Stimulated activated CD8-positive, alpha-beta memory T cell treated with anti-CD3 and anti-CD28 coated beads, Interleukin-2, amount 100 ng/mL, for 1 hour (primary cell): ENCODE measurements around the gene PRR11.
"Not testable (repeated sequence)": the region's sequence is repeated elsewhere in the genome, so short reads cannot be mapped to it uniquely, and the experiment has no call there.

Experiments
- DNase-seq, 2 donors: peaks; one replicate each; pipeline ENCODE4 v3.0.0-alpha.2; 2020; ENCODE audit warnings: low read depth in 2 of 2

The PRR11 gene

DNA sequence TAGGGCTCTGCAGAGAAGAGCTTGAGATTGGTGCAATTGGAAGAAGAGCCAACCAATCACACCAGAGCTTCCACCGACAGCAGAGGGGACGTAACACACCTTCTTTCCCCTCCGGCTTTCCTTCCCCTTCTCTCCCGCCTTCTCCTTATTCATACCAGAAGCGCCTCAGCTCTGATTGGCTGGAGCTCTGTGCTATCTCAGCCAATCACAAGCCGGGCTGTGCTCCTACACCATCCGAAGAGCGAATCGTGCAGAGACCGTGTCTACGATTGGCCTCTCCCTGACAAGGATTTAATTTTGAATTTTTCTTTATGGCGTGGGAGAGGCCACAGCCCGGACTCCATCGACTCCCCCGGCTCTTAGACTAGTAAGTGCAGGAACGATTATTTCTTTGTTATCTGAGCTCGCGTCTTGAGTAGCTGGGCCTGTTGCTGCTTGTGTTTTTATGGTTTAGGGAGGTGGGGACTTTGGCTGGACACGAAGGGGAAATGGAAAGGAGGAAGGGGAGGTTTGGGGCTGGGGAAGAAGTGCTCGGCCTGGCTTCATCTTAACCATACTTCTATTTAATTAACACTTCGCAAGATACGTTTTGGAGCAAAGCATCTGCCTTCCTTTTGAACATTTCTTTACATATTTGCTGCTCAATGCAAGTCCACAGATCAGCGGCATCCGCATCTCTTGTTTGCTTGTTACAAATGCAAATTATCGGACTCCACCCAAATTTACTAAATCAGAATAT lies at the start of gene PRR11:
Gene PRR11, plus strand, starts transcription at position 308 of the 739 bp plus-strand sequence. CDS start 14,007 bp downstream, outside the sequence.
- DNase-seq = peak; percentile 76 to 79

DNA sequence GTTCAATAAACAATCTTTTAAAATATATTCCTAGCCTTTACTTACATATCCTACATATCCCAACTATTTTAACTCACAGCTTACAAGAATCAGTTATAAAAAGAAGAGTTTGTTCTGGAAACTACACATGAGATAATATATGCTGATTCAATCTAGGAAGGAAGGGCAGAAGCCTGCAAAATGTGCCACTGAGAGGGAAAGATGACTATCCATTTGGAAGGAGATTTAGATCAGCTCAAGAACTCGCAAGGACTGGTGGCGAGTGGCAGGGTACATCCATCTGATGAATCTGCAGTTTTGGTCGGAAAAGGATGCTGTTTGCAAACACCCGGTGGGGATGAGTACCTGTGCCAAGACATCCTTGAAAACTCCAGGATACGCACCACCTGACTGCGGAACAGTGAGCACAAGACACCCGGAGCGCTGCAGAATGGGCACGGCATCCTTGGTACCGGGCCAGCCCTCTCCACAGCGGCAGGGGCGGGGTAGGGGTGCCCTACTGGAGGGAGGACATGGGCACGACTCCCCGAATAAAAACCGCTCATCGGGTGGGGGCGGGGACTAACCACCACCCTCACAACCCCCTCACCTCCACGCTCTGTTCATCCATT lies 49.6 kb upstream of the PRR11 start:
- peak; percentile 37 to 56 for DNase-seq

DNA sequence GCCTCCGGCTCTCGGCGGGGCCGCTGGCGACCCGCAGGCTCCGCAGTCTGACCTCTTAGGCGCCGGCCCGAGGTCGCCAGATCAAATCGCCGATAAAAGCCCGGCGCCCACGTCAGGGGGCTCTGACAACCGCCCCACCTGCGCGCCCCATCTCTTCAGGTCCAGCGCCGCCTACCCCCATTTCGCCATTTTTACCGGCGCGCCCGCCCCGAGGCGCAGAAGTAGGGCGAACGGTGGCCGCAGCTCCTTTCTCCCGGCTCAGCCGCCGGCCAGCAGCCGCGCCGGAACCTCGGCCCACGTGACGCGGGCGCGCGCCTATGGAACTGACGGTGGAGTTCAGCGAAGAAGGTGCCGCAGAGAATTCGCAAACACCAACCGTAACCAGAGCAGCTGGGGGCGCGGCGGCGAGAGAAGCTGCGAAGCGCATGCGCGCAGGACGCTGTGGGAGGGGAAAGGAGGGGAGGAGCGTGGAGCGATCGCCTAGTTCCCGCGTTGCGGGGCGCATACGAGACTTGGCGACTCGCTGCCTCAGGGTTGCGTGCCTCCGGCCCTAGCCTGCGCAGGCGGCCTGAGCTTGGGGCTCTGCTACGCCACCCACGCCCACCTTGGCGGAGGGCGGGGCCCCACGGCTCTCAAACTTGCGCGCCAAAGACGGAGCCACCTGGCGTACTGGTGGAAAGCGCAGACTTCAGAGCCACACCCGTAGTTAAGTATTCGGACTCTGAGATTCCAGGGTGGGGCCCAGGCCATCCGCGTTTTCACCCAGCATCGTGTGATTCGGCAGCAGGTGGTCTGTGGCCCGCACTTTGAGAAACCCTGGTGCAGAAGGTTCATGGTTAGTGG lies 48.9 kb upstream of the PRR11 start, which contains the start of gene TRIM37:
Gene TRIM37, minus strand, starts transcription at position 418 of the 843 bp plus-strand sequence. CDS start 419 bp downstream, outside the sequence.
- peak; percentile 98 for DNase-seq

DNA sequence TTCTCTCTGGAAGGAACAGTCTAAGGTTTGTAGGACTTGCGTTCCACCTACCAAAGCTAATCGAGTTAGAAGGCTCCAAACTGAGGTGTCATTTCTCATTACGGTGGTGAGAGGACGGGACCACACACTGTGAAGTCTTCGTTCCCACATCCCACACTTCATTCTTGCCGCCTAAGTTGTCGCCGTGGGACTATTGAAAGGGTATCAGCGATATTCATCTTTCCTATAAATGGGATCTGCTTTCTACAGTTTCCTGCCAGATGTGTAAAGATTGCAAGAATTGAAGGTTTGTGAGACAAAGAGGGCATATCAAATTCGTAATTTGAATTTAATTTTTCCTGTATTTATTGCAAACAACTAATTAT lies 48.3 kb upstream of the PRR11 start:
- no peak for DNase-seq

DNA sequence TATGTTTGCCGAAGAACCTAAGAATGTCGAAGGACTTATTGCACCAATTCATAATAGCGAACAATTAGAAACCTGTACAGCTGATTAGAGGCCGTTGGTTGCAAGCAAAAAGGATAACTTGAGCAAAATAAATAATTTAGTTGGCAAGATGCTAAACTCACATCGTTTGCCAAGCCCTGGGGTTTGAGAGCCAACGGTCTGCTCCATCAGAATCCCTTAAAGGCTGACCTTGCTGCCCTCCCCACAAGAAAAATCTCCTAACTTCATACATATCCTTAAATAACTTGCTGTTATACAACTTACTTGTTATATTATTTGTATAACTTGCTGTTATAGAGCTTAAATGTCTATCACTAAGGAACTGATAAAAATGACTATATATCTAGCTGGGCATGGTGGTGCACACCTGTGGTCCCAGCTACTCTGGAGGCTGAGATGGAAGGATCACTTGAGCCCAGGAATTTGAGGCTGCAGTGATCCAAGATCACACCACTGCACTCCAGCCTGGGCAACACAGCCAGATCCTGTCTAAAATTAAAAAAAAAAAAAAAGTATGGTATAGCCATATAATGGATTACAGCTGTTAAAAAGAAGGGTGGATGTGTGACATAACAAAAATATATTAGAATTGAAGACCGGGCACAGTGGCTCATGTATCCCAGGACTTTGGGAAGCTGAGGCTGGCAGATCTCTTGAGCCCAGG lies 47.0 kb upstream of the PRR11 start:
- no peak for DNase-seq

DNA sequence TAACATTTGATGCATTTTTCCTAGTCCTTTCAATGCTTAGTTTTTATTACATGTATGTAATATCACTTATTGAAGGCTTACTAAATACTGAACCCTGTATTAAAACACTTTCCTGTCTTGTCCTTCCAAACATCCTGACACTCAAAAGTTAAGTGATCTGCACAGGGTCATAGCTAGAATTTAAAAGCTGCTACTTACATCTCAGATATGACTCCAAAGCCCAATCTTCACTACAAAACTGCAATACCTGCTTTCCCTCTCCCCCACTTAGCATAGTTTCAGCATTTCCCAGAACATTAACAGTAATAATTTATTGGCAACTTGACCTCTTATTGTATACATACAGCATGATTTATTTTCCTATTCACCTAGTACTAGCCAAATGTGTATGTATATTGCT lies 44.6 kb upstream of the PRR11 start:
- DNase-seq = no peak

DNA sequence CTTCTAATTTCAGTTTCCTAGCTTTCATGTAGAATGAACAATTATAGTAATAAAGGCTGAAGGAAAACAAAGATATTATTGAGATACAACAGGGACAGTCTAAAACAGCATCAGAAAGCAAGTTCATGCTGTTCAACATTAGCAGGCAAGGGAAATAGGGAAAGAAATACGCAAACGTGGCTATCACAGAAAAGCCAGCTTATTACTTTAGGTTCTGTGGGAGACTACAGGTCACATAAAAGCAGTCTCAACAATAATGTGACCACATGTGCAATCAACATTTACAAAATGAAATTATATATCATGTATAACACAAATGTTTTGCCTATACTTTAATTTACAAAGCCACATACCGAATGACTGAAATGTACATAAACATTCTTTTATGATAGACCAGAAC lies 44.0 kb upstream of the PRR11 start:
- no peak for DNase-seq

DNA sequence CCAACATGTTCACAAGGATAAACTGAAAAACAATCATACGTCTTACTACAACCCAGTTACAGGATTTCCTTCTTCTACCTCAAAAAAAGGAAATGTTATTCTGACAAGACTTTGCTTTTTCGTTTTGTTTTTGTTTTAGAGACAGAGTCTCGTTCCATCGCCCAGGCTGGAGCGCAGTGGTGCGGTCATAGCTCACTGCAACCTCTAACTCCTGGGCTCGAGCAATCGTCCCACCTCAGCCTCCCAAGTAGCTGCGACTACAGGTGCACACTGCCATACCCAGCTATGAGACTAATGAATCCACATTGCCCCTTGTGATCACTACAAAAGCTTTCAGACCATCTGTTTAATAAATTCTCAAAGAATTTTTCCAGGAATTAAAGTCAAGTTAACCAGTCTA lies 40.1 kb upstream of the PRR11 start:
- no peak for DNase-seq

DNA sequence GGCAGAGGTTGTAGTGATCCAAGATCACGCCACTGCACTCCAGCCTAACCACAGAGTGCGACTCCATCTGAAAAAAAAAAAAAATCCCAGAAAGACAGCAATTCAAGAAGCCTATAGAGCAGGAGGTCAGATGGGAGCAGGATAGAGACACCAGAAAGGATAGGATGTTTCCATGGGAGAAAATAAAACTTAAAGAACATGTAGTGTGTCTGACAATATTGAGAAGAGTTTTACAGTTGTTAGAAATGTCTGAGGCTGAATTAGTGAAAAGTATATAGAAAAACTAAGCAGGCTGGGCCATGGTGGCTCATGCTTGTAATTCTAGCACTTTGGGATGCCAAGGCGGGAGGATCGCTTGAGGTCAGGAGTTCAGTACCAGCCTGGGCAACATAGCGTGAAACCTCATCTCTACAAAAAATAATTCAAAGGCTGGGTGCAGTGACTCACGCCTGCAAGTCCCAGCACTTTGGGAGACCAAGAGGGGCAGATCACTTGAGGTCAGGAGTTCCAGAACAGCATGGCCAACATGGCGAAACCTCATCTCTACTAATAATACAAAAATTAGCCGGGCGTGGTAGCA lies 33.6 kb upstream of the PRR11 start:
- no peak for DNase-seq

DNA sequence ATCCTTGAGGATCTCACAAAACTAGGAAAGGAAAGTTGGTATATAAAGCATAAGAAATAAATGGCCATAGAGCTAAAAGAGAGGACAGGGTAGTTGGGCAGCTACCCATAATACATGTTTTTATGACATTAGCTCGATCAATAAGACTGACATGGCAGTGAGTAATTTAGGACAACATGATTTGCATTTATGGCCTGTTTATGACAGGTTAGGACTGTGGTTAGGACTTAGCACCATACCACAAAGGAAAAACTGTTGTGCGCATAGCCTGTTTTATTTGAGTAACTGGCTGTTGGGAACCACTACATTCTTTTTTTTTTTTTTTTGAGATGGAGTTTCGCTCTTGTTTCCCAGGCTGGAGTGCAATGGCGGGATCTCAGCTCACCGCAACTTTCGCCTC lies 30.9 kb upstream of the PRR11 start:
- no peak for DNase-seq

DNA sequence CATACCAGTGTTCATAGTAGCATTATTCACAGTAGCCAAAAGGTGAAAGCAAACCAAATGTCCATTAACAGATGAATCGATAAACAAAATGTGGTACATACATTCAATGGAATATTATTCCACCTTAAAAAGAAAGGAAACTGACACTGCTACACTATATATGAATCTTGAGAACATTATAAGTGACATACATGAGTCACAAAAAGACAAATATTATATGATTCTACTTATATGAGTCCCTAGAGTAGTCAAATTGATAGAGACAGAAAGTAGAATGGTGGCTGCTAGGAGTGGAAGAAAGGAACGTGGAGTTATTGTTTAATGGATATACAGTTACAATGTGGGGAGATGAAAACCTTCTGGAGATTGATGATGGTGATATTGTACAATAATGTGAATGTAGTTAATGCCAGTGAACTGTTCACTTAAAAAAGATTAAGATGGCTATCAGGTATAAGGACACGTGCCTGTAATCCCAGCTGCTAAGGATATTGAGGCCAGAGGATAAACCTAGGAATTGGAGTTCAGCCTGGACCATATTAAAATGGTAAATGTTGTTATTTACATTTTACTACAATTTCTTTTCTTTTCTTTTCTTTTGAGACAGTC lies 28.6 kb upstream of the PRR11 start:
- no peak for DNase-seq

DNA sequence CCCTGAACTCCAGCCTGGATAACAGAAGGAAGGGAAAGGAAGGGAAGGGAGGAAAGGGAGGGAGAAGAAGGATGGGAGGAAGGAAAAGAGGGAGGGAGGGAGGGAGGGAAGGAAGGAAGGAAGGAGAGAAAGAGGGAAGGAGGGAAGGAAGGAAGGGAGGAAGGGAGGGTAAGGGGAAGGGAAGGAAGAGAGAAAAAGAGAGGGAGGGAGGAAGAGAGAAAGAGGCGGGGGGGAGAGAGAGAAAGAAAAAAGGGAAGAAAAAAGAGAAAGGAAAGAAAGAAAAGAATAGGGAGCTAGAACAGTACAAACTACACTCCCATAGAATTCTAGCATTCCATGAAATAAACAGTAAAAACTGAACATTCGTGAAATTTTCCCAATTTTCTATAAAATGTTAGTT lies 25.7 kb upstream of the PRR11 start:
- no peak for DNase-seq

DNA sequence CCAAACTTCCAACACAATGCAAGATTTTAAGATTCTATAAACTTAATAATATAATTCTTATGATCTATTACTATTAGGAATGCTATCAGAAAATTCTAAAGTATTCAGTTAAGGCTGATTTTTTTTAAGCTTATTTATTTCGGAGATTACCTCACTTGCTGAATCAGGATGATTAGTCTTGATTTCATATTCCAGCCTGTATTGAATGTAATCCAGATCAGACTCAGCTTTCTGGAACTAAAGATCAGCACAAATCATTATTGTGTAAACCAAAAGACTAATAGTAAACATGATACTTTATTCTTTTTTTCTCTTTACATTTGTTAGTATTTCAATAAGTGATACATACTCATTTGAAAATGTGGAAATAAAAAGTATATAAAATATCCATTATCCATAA lies 24.4 kb upstream of the PRR11 start:
- no peak for DNase-seq

DNA sequence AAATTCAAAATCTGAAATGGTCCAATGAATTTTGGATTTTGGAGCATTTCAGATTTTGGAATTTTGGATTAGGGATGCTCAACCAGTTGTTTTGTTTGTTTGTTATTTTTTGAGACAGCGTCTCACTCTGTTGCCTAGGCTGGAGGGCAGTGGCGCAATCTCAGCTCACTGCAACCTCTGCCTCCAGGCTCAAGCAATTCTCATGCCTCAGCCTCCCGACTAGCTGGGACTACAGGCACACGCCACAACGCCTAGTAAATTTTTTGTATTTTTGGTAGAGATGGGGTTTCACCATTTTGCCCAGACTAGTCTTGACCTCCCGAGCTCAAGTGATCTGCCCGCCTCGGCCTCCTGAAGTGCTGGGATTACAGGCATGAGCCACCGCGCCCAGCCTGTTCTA lies 17.2 kb upstream of the PRR11 start:
- not testable (repeated sequence) for DNase-seq

DNA sequence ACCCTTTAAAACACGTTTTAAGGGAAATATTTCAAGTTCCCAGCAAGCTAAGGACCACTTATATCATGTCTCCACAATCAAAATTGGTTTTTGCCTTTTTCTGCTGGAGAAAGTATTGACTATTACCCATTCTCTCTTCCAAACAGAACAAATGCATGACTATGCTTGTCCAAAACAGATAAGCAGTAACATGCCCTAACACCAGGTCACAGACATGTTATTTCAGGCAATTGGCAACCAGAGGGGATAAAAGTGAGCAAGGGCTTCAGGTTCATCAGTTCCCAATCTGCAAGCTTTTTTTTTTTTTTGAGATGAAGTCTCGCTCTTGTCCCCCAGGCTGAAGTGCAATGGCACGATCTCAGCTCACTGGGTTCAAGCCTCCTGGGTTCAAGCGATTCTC lies 15.6 kb upstream of the PRR11 start:
- DNase-seq = no peak

DNA sequence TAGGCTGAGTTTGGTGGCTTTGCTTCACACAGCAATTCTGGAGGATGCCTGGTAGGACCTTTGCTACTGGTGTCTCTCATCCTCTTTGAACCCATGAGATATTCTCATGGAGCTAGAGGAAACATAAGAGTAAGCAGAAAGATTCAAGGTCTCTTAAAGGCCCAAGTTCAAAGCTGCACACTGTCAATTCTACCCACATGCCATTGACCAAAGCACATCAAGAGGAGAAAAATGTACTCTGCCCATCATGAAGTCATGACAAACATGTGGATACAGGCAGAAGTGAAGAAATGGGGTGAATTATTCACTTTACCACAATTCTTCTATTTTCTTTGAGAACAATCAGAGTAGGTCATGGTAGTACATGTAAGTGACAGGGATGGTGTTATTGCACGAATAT lies 13.7 kb upstream of the PRR11 start:
- no peak for DNase-seq

DNA sequence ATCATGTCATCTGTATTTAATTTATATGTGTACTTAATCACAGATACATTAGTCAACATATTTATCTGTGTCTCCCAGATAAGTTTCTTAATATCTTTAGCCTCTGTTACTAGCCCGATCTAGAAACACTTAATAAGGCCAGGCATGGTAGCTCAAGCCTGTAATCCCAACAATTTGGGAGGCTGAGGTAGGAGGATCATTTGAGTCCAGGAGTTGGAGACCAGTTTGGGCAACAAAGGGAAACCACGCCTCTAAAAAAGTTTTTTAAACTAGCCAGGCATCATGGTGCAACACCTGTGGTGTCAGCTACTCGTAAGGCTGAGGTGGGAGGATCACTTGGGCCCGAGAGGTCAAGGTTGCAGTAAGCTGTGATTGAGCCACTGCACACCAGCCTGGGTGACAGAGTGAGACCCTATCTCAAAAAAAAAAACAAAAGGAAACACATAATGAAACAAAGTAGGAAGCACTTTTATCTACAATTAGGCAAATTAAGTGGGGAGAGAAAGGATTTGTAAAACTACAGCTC lies 9.9 kb upstream of the PRR11 start:
- no peak for DNase-seq

DNA sequence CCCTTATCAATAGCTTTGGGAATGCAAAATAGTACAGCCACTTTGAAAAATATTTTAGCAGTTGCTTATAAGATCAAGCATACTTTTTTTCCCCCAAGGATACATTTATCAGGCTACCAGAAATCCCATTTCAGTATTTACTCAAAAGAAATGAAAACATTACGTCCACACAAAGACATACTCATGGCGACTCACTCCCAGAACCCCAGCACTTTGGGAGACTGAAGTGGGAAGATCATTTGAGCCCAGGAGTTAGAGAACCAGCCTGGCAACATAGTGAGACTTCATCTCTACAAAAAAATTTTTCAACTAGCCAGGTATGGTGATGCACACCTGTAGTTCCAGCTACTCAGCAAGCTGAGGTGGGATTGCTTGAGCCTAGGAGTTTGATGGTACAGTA lies 6.5 kb upstream of the PRR11 start:
- no peak for DNase-seq

DNA sequence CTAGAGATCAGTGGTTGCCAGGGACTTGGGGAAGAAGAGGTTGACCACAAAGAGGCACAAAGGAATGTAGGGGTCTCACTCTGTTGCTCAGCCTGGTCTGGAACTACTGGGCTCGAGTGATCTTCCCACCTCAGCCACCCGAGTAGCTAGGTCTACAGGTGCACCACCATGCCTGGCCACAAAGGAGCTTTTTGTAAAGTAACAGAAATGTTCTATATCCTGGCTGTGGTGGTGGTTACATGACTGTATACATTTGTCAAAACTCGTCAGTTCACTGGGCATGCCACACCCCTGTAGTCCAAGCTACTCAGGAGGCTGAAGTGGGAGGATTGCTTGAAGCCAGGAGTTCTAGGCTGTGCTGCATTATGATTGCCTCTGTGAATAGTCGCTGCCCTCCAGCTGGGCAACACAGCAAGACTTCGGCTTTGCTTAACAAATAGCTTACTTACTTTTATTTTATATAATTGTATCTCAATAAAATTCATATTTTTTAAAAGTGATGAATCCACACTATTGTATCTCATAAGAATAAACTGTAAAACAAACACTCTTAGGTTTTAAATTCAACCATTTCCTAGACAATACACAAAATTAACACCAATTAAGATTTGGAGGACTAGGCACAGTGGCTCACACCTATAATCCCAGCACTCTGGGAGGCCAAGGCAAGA lies 5.6 kb upstream of the PRR11 start:
- DNase-seq = no peak

DNA sequence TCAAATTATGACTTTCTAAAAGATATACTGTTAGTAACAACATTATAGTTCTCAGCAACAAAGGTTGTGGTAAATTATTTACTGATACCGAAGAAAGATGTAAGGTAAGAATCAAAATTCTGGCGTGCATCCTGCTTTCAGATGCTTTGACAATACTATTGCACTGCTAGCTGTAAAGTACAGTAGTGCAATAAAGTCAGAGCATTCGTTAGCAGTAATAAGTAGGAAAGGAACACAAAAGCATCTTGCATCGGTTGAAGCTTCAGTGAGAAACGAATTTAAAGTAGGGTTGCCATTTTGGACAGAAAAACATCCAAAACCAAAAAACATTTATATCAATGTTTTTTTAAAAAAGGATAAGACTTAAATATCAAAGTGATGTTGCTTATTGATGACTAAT lies 4.5 kb upstream of the PRR11 start:
- no peak for DNase-seq
